ENCODE measurements around the gene LIX1L.

LIX1L gene

DNA sequence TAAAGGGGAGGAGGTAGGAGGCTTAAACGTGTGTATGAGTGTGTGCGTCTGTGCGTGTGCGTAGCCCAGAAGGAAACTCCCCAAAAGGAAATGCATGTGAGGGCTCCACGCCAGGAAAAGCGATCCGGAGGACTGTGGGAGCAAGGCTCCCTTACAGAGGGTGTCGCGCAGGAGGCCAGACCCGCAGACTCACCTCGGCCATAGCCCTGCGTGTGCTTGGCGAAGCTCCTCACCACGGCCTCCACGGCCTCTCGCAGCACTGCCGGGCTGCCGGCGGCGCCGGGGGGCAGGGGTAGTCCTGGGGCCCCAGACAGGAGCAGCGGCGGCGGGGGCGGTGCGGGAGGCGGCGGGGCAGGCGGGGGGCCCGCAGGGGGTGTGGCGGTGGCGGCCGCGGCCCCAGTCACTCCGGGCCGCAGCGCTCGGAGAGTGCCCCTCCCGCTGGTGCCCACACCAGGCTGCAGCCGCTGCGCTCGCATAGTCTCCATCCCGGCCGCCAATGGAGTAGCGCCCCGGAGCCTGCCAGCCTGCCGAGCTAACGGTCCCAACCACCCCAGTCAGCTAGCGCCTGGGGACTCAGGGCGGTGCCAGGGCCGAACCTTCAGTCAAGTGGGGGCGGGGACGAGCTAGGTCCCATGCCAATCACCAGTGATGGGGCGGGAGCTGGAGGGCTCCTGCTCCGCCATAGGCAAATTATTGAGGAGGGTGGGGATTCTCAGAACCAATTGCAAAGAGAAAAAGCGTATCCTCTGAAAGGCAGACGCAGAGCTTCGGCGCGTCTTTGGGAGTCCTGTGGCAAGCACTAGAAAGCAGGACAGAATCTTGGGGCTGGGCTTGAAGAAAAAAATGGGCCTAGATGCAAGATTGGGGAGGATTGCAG is at the start of gene LIX1L:
Gene LIX1L, minus strand, starts transcription at position 575 of the 877 bp plus-strand sequence. Its CDS starts 90 bp downstream, at position 485.
- TF ChIP-seq, protein P1, sequence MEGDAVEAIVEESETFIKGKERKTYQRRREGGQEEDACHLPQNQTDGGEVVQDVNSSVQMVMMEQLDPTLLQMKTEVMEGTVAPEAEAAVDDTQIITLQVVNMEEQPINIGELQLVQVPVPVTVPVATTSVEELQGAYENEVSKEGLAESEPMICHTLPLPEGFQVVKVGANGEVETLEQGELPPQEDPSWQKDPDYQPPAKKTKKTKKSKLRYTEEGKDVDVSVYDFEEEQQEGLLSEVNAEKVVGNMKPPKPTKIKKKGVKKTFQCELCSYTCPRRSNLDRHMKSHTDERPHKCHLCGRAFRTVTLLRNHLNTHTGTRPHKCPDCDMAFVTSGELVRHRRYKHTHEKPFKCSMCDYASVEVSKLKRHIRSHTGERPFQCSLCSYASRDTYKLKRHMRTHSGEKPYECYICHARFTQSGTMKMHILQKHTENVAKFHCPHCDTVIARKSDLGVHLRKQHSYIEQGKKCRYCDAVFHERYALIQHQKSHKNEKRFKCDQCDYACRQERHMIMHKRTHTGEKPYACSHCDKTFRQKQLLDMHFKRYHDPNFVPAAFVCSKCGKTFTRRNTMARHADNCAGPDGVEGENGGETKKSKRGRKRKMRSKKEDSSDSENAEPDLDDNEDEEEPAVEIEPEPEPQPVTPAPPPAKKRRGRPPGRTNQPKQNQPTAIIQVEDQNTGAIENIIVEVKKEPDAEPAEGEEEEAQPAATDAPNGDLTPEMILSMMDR (IDR thresholded peaks at IDR 0.05; ENCODE audit: low read depth, low read length, missing control alignments): no peak
- peak within 1 kb of the TSS; percentile 79 for H3K4me3 ChIP-seq (ENCODE audit: low read depth, low read length)
- H3K27ac ChIP-seq: peak within 1 kb of the TSS; percentile 83
- no peaks in the 10 kb centered on the region for H3K27me3 ChIP-seq (replicated peaks)
- in situ Hi-C loops (cut with HindIII; ENCODE audit: low pct_ligation_motif_present, low sequenced_read_pairs): no loop called here
- peak; percentile 96 for DNase-seq
- no peaks in the 10 kb centered on the region for H3K36me3 ChIP-seq (replicated peaks)

DNA sequence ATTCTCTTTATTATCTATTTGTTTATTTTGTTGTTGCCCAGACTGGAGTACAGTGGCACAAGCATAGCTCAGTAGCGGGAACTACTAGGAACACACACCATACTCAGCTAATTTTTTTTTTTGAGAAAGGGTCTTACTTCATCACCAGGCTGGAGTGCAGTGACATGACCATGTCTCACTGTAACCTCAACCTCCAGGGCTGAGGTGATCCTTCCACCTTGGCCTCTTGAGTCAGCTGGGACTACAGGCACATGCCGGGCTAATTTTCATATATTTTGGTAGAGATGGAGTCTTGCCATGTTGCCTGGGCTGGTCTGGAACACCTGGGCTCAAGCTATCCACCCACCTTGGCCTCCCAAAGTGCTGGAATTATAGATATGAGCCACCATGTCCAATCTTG is 43.9 kb upstream of the LIX1L start:
- no peaks in the 10 kb centered on the region for H3K36me3 ChIP-seq (replicated peaks)
- H3K27me3 ChIP-seq (replicated peaks): no peaks in the 10 kb centered on the region
- H3K27ac ChIP-seq: no peak overlapping the region
- no peak overlapping the region for H3K4me3 ChIP-seq (ENCODE audit: low read depth, low read length)
- in situ Hi-C loops (cut with HindIII; ENCODE audit: low pct_ligation_motif_present, low sequenced_read_pairs): no loop called here
- TF ChIP-seq, protein P1 (IDR thresholded peaks at IDR 0.05; ENCODE audit: low read depth, low read length, missing control alignments): no peak
- DNase-seq: no peak

- in situ Hi-C loops (cut with HindIII; ENCODE audit: low pct_ligation_motif_present, low sequenced_read_pairs): no loop called here
- Histone ChIP-seq H3K27ac (no peak overlapping the region), H3K27me3 (replicated peaks) (no peaks in the 10 kb centered on the region), H3K36me3 (replicated peaks) (peaks cover 8% of the 10 kb centered on the region), H3K4me3 (ENCODE audit: low read depth, low read length) (no peak overlapping the region)
- DNase-seq: no peak
- TF ChIP-seq, protein P1 (IDR thresholded peaks at IDR 0.05; ENCODE audit: low read depth, low read length, missing control alignments): no peak
Observed at GRCh38 chr1:145999321-146000024, 41.7 kb upstream of the LIX1L start.

GRCh38 chr1:145997718-145998023 is 39.9 kb upstream of the LIX1L start:
- DNase-seq: no peak
- H3K36me3 ChIP-seq (replicated peaks): peaks cover 26% of the 10 kb centered on the region
- no peak overlapping the region for H3K4me3 ChIP-seq (ENCODE audit: low read depth, low read length)
- TF ChIP-seq, protein P1 (IDR thresholded peaks at IDR 0.05; ENCODE audit: low read depth, low read length, missing control alignments): no peak
- no peaks in the 10 kb centered on the region for H3K27me3 ChIP-seq (replicated peaks)
- H3K27ac ChIP-seq: no peak overlapping the region
- in situ Hi-C loops (cut with HindIII; ENCODE audit: low pct_ligation_motif_present, low sequenced_read_pairs): no loop called here

GRCh38 chr1:145997016-145997717 is 39.4 kb upstream of the LIX1L start:
- TF ChIP-seq, protein P1 (IDR thresholded peaks at IDR 0.05; ENCODE audit: low read depth, low read length, missing control alignments): no peak
- in situ Hi-C loops (cut with HindIII; ENCODE audit: low pct_ligation_motif_present, low sequenced_read_pairs): no loop called here
- Histone ChIP-seq H3K36me3 (replicated peaks) (peaks cover 30% of the 10 kb centered on the region), H3K4me3 (ENCODE audit: low read depth, low read length) (peak overlapping the region; percentile 88), H3K27ac (peak overlapping the region; percentile 1), H3K27me3 (replicated peaks) (no peaks in the 10 kb centered on the region)
- no peak for DNase-seq

Measured in brain microvascular endothelial cell (primary cell).